ENCODE measurements around the gene RECQL.
A peak's percentile ranks its signal among the peaks of the same experiment; 100 is the strongest.

Gene RECQL

DNA sequence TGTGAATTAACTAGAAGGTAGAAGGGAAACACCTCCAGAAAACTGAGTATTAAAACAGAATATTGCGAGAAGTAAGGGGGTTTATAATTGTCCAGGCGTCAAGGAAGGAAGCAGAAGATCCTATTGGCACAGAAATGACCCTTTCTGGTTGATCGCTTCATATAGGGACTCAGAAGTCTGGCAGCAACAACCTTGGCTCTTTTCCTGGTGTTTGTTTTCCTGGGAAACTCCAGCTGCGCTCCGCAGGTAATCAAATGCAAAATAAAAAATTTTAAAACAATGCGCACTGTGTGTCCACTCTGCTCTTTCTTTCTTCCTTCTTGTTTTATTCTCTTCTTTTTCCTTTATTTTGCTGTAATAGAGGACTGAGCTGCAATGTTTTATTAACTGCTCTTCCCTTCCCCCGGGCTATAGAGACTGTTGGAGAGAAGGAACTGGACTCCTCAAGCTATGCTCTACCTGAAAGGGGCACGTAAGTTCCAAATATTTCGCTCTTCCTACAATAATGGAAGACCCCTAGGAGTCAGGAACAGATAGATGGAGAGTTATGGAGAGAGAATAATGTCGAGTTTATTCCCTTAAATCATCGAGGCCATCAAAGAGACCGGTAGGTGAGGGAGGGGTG, 25.4 kb upstream of the RECQL start:
- Mint-ChIP-seq H3K4me1 (ENCODE audit: low read depth in 2 of 2) (peaks cover 0 to 2% of the 10 kb centered on the region in 2 donors), H3K27me3 (peaks cover 38 to 41% of the 10 kb centered on the region in 2 donors), H3K4me3 (peak overlapping the region; percentile 67 to 70), H3K36me3 (ENCODE audit: insufficient read depth) (no peaks in the 10 kb centered on the region), H3K27ac (no peak overlapping the region), H3K9me3 (no peaks in the 10 kb centered on the region)
- ATAC-seq (replicated peaks) (no peak), DNase-seq (no peak)

GRCh38 chr12:21526053-21526452, 24.6 kb upstream of the RECQL start, which contains the start of gene SPX:
SPX (plus strand) TSS chr12:21526296; CDS start chr12:21526473, 177 bp downstream.
- DNase-seq, result no peak
- H3K4me1 Mint-ChIP-seq (ENCODE audit: low read depth in 2 of 2), result peaks cover 0 to 2% of the 10 kb centered on the region in 2 donors
- H3K4me3 Mint-ChIP-seq, result peak within 1 kb of the TSS; percentile 67 to 70
- H3K36me3 Mint-ChIP-seq (ENCODE audit: insufficient read depth), result no peaks in the 10 kb centered on the region
- no peak for ATAC-seq (replicated peaks)
- no peaks in the 10 kb centered on the region for H3K9me3 Mint-ChIP-seq
- no peak within 1 kb of the TSS for H3K27ac Mint-ChIP-seq
- H3K27me3 Mint-ChIP-seq, result peaks cover 33% of the 10 kb centered on the region in 2 donors

DNA sequence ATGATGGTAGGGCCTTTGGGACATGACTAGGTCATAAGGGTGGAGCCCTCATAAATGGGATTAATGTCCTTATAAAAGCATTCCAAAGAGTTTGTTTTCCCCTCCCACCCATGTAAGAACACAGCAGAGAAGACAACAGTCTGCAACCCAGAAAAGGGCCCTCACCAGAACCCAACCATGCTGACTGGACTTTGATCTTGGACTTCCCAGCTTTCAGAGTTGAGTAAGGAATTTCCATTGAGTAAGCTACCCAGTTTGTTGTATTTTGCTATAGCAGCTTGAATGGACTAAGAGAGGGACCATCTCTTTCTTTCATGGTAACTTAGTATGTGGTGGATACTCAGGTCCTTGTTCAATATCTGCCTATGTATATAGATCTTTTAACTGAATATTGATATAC, 21.7 kb upstream of the RECQL start:
- peaks cover 0 to 2% of the 10 kb centered on the region in 2 donors for H3K4me1 Mint-ChIP-seq (ENCODE audit: low read depth in 2 of 2)
- peaks cover 8 to 9% of the 10 kb centered on the region in 2 donors for H3K27me3 Mint-ChIP-seq
- ATAC-seq (replicated peaks) (no peak), DNase-seq (no peak)
- H3K4me3 Mint-ChIP-seq, result no peak overlapping the region
- H3K9me3 Mint-ChIP-seq, result no peaks in the 10 kb centered on the region
- no peak overlapping the region for H3K27ac Mint-ChIP-seq
- H3K36me3 Mint-ChIP-seq (ENCODE audit: insufficient read depth), result peaks cover 6% of the 10 kb centered on the region

- Mint-ChIP-seq H3K4me1 (ENCODE audit: low read depth in 2 of 2) (no peaks in the 10 kb centered on the region), H3K36me3 (ENCODE audit: insufficient read depth) (peaks cover 12% of the 10 kb centered on the region), H3K4me3 (no peak overlapping the region), H3K27me3 (peaks cover under 1 to 8% of the 10 kb centered on the region in 2 donors), H3K9me3 (no peaks in the 10 kb centered on the region), H3K27ac (no peak overlapping the region)
- DNase-seq (no peak), ATAC-seq (replicated peaks) (no peak)
Observed at GRCh38 chr12:21521541-21521940, 20.1 kb upstream of the RECQL start.

GRCh38 chr12:21518451-21518850, 17.0 kb upstream of the RECQL start:
- peaks cover 30% of the 10 kb centered on the region for H3K36me3 Mint-ChIP-seq (ENCODE audit: insufficient read depth)
- no peak overlapping the region for H3K4me3 Mint-ChIP-seq
- DNase-seq (no peak), ATAC-seq (replicated peaks) (no peak)
- H3K4me1 Mint-ChIP-seq (ENCODE audit: low read depth in 2 of 2), result no peaks in the 10 kb centered on the region
- H3K27ac Mint-ChIP-seq, result no peak overlapping the region
- no peaks in the 10 kb centered on the region for H3K27me3 Mint-ChIP-seq
- no peaks in the 10 kb centered on the region for H3K9me3 Mint-ChIP-seq

GRCh38 chr12:21516281-21516680, 14.8 kb upstream of the RECQL start:
- H3K4me1 Mint-ChIP-seq (ENCODE audit: low read depth in 2 of 2), result no peaks in the 10 kb centered on the region
- ATAC-seq (replicated peaks), result no peak

GRCh38 chr12:21509768-21510167, 8.3 kb upstream of the RECQL start:
- H3K9me3 Mint-ChIP-seq, result no peaks in the 10 kb centered on the region
- H3K27me3 Mint-ChIP-seq, result no peaks in the 10 kb centered on the region
- peak overlapping the region in 1 of 2 donors; percentile 1 for H3K4me3 Mint-ChIP-seq
- peak overlapping the region; percentile 35 to 78 for H3K27ac Mint-ChIP-seq
- H3K36me3 Mint-ChIP-seq (ENCODE audit: insufficient read depth), result peaks cover 51% of the 10 kb centered on the region
- no peak for DNase-seq
- peak; percentile 50 for ATAC-seq (replicated peaks)
- H3K4me1 Mint-ChIP-seq (ENCODE audit: low read depth in 2 of 2), result peaks cover 5 to 26% of the 10 kb centered on the region in 2 donors

More at GRCh38 chr12:21516281-21516680, 14.8 kb upstream of the RECQL start:
- Mint-ChIP-seq H3K27ac (no peak overlapping the region), H3K4me3 (no peak overlapping the region), H3K36me3 (ENCODE audit: insufficient read depth) (peaks cover 47% of the 10 kb centered on the region), H3K27me3 (no peaks in the 10 kb centered on the region), H3K9me3 (no peaks in the 10 kb centered on the region)
- no peak for DNase-seq

- ATAC-seq (replicated peaks) (no peak), DNase-seq (no peak)
- no peaks in the 10 kb centered on the region for H3K9me3 Mint-ChIP-seq
- H3K4me3 Mint-ChIP-seq, result no peak overlapping the region
- peaks cover 45% of the 10 kb centered on the region for H3K36me3 Mint-ChIP-seq (ENCODE audit: insufficient read depth)
- H3K27ac Mint-ChIP-seq, result peak overlapping the region; percentile 3 to 64
- H3K4me1 Mint-ChIP-seq (ENCODE audit: low read depth in 2 of 2), result peaks cover 11 to 34% of the 10 kb centered on the region in 2 donors
- H3K27me3 Mint-ChIP-seq, result no peaks in the 10 kb centered on the region
Observed at GRCh38 chr12:21507849-21508248, 6.4 kb upstream of the RECQL start.

- Mint-ChIP-seq H3K27me3 (no peaks in the 10 kb centered on the region), H3K4me1 (ENCODE audit: low read depth in 2 of 2) (peaks cover 12 to 40% of the 10 kb centered on the region in 2 donors), H3K36me3 (ENCODE audit: insufficient read depth) (peaks cover 34% of the 10 kb centered on the region)
Observed at GRCh38 chr12:21505888-21506287, 4.5 kb upstream of the RECQL start.

DNA sequence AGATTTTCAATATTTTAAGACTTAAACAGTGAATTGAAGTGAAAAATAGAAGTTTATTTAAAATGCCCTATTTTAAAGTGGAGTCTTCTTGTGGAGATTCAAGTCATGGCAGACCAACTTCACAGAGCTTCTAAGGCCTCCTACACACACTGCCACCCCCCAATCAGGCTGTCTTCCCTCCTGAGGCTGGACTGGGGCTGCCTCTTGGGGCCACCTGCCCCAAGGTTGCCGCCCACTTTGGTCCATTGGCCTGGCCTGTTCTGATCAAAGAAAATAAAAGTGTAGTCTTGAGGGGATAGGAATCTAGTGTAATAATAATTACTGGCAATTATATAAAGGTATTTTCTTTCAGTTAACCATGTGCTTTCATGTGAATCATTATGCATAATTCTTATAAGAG, 1.4 kb upstream of the RECQL start:
- H3K4me3 Mint-ChIP-seq, result no peak overlapping the region
- H3K4me1 Mint-ChIP-seq (ENCODE audit: low read depth in 2 of 2), result peaks cover 22 to 41% of the 10 kb centered on the region in 2 donors
- DNase-seq, result no peak

More at GRCh38 chr12:21505888-21506287, 4.5 kb upstream of the RECQL start:
- Mint-ChIP-seq H3K27ac (no peak overlapping the region), H3K4me3 (no peak overlapping the region), H3K9me3 (no peaks in the 10 kb centered on the region)
- ATAC-seq (replicated peaks), result no peak
- DNase-seq, result no peak

DNA sequence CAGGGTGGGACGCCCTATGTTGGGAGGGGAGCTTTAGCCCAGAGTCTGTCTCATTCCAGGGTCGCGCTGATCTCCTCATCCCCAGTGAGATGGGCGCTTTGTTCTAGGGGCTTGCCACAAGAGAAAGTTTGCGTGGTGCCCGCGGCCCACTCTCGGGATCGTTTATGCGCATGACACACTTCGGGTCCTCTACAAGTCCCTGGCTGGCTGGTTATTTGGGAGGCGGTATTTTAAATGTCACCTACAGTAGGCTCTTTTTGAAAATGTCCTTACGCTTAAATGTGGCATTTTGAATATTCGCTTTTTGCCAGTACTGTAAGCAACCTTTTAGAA, 695 bp upstream of the RECQL start:
- ATAC-seq (replicated peaks), result peak; percentile 13
- Mint-ChIP-seq H3K27me3 (no peaks in the 10 kb centered on the region), H3K36me3 (ENCODE audit: insufficient read depth) (peaks cover 13% of the 10 kb centered on the region), H3K27ac (no peak overlapping the region), H3K4me1 (ENCODE audit: low read depth in 2 of 2) (peaks cover 23 to 39% of the 10 kb centered on the region in 2 donors), H3K9me3 (no peaks in the 10 kb centered on the region), H3K4me3 (no peak overlapping the region)
- DNase-seq, result peak in 1 of 3 experiments; percentile 15

More for the DNA sequence above, 1.4 kb upstream of the RECQL start:
- no peaks in the 10 kb centered on the region for H3K9me3 Mint-ChIP-seq
- H3K36me3 Mint-ChIP-seq (ENCODE audit: insufficient read depth), result peaks cover 13% of the 10 kb centered on the region
- no peaks in the 10 kb centered on the region for H3K27me3 Mint-ChIP-seq
- ATAC-seq (replicated peaks), result no peak
- H3K27ac Mint-ChIP-seq, result no peak overlapping the region

- Mint-ChIP-seq H3K27me3 (no peaks in the 10 kb centered on the region), H3K4me3 (no peak overlapping the region), H3K9me3 (no peaks in the 10 kb centered on the region), H3K36me3 (ENCODE audit: insufficient read depth) (peaks cover 19% of the 10 kb centered on the region), H3K27ac (no peak overlapping the region), H3K4me1 (ENCODE audit: low read depth in 2 of 2) (peaks cover 23 to 43% of the 10 kb centered on the region in 2 donors)
- ATAC-seq (replicated peaks) (peak; percentile 5), DNase-seq (no peak)
Observed at GRCh38 chr12:21500786-21501257, 613 bp downstream of the RECQL start.

- Mint-ChIP-seq H3K27me3 (no peaks in the 10 kb centered on the region), H3K36me3 (ENCODE audit: insufficient read depth) (peaks cover 27% of the 10 kb centered on the region), H3K4me3 (peak overlapping the region in 1 of 2 donors; percentile 29), H3K4me1 (ENCODE audit: low read depth in 2 of 2) (peaks cover 21 to 35% of the 10 kb centered on the region in 2 donors), H3K9me3 (no peaks in the 10 kb centered on the region), H3K27ac (no peak overlapping the region)
- DNase-seq (no peak), ATAC-seq (replicated peaks) (no peak)
Observed at GRCh38 chr12:21499765-21500164, 1.7 kb downstream of the RECQL start.

- no peak for ATAC-seq (replicated peaks)
- peaks cover 5 to 15% of the 10 kb centered on the region in 2 donors for H3K4me1 Mint-ChIP-seq (ENCODE audit: low read depth in 2 of 2)
- no peak overlapping the region for H3K27ac Mint-ChIP-seq
- DNase-seq, result no peak
- peaks cover 37% of the 10 kb centered on the region for H3K36me3 Mint-ChIP-seq (ENCODE audit: insufficient read depth)
- no peaks in the 10 kb centered on the region for H3K9me3 Mint-ChIP-seq
- H3K27me3 Mint-ChIP-seq, result no peaks in the 10 kb centered on the region
- no peak overlapping the region for H3K4me3 Mint-ChIP-seq
Observed at GRCh38 chr12:21485998-21486397, 15.4 kb downstream of the RECQL start.

Data from effector memory CD8-positive, alpha-beta T cell (primary cell).